ENCODE results near the gene MYO5B. TPM values are rescaled to one million over a fixed set of nuclear protein-coding genes. Genes with fewer than 3 reads are reported as not detected.

The MYO5B gene
- total and polyA plus RNA-seq, 9 donors = 0.83 to 3.3 (median 1.3) TPM

GRCh38 chr18:50008306-50008705, 186.6 kb downstream of the MYO5B start:
- Histone ChIP-seq H3K27me3 (ENCODE audit: control insufficient read depth, insufficient read depth, low read length) (peaks cover 6% of the 10 kb centered on the region), H3K36me3 (ENCODE audit: control insufficient read depth, insufficient read depth, low read length) (no peaks in the 10 kb centered on the region), H3K4me1 (ENCODE audit: control insufficient read depth, insufficient read depth, low read length) (no peaks in the 10 kb centered on the region), H3K27ac (ENCODE audit: low read length) (no peak overlapping the region), H3K9me3 (replicated peaks; ENCODE audit: control insufficient read depth, low read depth, low read length) (no peaks in the 10 kb centered on the region), H3K4me3 (ENCODE audit: low read length) (no peak overlapping the region)
- WGBS (ENCODE audit: insufficient coverage) = no CpG with 5 or more reads among the region's 3 CpGs
- DNase-seq = no peak

- 86% methylated on average over 1 of the region's 2 CpGs for WGBS (ENCODE audit: insufficient coverage)
- Histone ChIP-seq H3K27me3 (ENCODE audit: control insufficient read depth, insufficient read depth, low read length) (peaks cover 6% of the 10 kb centered on the region), H3K9me3 (replicated peaks; ENCODE audit: control insufficient read depth, low read depth, low read length) (no peaks in the 10 kb centered on the region), H3K36me3 (ENCODE audit: control insufficient read depth, insufficient read depth, low read length) (no peaks in the 10 kb centered on the region), H3K4me3 (ENCODE audit: low read length) (no peak overlapping the region), H3K4me1 (ENCODE audit: control insufficient read depth, insufficient read depth, low read length) (no peaks in the 10 kb centered on the region), H3K27ac (ENCODE audit: low read length) (no peak overlapping the region)
- DNase-seq = no peak
These were observed 188.4 kb downstream of the MYO5B start for GRCh38 chr18:50006470-50007046.

DNA sequence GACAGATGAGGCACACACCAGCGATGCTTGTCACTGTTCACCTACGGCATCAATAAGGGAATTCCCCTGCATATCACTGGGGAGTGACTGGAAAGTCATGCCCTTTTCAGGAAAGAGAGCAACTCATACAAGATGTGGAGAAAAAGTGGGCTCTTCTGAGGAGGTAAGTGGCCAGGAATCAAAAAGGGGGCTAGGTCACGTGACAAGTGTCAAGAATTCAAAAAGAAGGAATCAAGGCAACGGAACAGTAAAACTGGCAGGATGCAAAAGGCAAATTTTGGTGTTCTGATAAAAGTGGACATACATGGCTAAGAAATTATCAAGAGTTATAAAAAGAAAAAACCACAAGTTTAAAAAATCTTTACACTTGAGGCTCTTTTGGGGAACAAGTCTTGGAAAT, 190.9 kb downstream of the MYO5B start:
- WGBS (ENCODE audit: insufficient coverage) = 95% methylated on average over 3 of the region's 4 CpGs
- H3K4me1 ChIP-seq (ENCODE audit: control insufficient read depth, insufficient read depth, low read length) = no peaks in the 10 kb centered on the region
- H3K4me3 ChIP-seq (ENCODE audit: low read length) = no peak overlapping the region
- peaks cover 6% of the 10 kb centered on the region for H3K27me3 ChIP-seq (ENCODE audit: control insufficient read depth, insufficient read depth, low read length)
- no peak for DNase-seq
- H3K9me3 ChIP-seq (replicated peaks; ENCODE audit: control insufficient read depth, low read depth, low read length) = no peaks in the 10 kb centered on the region
- no peaks in the 10 kb centered on the region for H3K36me3 ChIP-seq (ENCODE audit: control insufficient read depth, insufficient read depth, low read length)
- H3K27ac ChIP-seq (ENCODE audit: low read length) = no peak overlapping the region

DNA sequence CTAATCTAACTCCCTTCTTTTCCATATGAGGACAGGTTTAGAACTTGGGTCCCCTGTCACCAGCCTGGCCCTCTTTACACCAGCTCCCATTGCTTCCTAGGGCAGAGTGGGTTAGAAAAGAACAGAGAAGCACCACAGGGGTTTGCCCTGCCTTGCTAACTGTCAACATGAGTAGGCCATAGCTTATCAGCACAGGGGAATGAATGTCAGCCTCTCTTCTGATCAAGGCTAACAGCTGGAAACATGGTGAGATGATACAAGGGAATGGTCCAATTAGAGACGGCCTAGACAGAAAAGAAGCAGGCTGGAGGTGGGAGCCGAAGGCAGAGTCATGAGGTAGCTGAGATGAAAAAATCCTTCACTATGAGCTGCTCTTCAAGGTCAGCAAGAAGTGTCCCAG, 192.2 kb downstream of the MYO5B start:
- 100% methylated on average over 2 of the region's 2 CpGs for WGBS (ENCODE audit: insufficient coverage)
- DNase-seq = no peak

GRCh38 chr18:50000227-50000626, 194.7 kb downstream of the MYO5B start:
- Histone ChIP-seq H3K36me3 (ENCODE audit: control insufficient read depth, insufficient read depth, low read length) (no peaks in the 10 kb centered on the region), H3K9me3 (replicated peaks; ENCODE audit: control insufficient read depth, low read depth, low read length) (no peaks in the 10 kb centered on the region), H3K4me3 (ENCODE audit: low read length) (no peak overlapping the region), H3K27me3 (ENCODE audit: control insufficient read depth, insufficient read depth, low read length) (peaks cover 2% of the 10 kb centered on the region), H3K27ac (ENCODE audit: low read length) (no peak overlapping the region), H3K4me1 (ENCODE audit: control insufficient read depth, insufficient read depth, low read length) (no peaks in the 10 kb centered on the region)
- no peak for DNase-seq
- no CpG with 5 or more reads among the region's 5 CpGs for whole genome bisulfite sequencing (ENCODE audit: insufficient coverage)

More for the DNA sequence above, 192.2 kb downstream of the MYO5B start:
- Histone ChIP-seq H3K27ac (ENCODE audit: low read length) (no peak overlapping the region), H3K36me3 (ENCODE audit: control insufficient read depth, insufficient read depth, low read length) (no peaks in the 10 kb centered on the region), H3K4me3 (ENCODE audit: low read length) (no peak overlapping the region), H3K27me3 (ENCODE audit: control insufficient read depth, insufficient read depth, low read length) (peaks cover 6% of the 10 kb centered on the region), H3K9me3 (replicated peaks; ENCODE audit: control insufficient read depth, low read depth, low read length) (no peaks in the 10 kb centered on the region), H3K4me1 (ENCODE audit: control insufficient read depth, insufficient read depth, low read length) (no peaks in the 10 kb centered on the region)

GRCh38 chr18:49999128-49999527, 195.8 kb downstream of the MYO5B start:
- no peaks in the 10 kb centered on the region for H3K36me3 ChIP-seq (ENCODE audit: control insufficient read depth, insufficient read depth, low read length)
- H3K9me3 ChIP-seq (replicated peaks; ENCODE audit: control insufficient read depth, low read depth, low read length) = no peaks in the 10 kb centered on the region
- WGBS (ENCODE audit: insufficient coverage) = 87% methylated on average over 5 of the region's 6 CpGs
- H3K27ac ChIP-seq (ENCODE audit: low read length) = no peak overlapping the region
- no peak for DNase-seq
- peaks cover 2% of the 10 kb centered on the region for H3K27me3 ChIP-seq (ENCODE audit: control insufficient read depth, insufficient read depth, low read length)
- no peak overlapping the region for H3K4me3 ChIP-seq (ENCODE audit: low read length)
- no peaks in the 10 kb centered on the region for H3K4me1 ChIP-seq (ENCODE audit: control insufficient read depth, insufficient read depth, low read length)

DNA sequence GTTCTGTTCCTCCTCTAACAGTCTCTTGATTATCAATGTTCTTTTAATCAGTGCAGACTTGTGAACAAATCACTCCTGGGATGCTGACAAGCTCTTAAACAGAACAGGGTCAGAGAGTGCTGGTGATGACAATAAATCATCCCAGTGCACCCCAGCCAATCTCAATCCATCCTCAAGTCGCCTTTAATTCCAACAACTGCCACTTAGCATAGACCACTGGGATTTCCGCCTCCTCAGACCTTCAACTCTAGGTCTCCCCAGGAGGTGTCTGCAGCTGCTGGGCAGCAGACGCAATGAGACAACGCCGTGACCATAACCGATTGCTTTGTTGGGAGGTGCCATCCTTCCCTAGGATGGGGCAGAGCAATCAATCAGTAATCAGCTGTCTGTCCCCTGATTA, 197.4 kb downstream of the MYO5B start:
- Histone ChIP-seq H3K4me3 (ENCODE audit: low read length) (no peak overlapping the region), H3K9me3 (replicated peaks; ENCODE audit: control insufficient read depth, low read depth, low read length) (no peaks in the 10 kb centered on the region), H3K27ac (ENCODE audit: low read length) (no peak overlapping the region), H3K36me3 (ENCODE audit: control insufficient read depth, insufficient read depth, low read length) (no peaks in the 10 kb centered on the region), H3K27me3 (ENCODE audit: control insufficient read depth, insufficient read depth, low read length) (no peaks in the 10 kb centered on the region), H3K4me1 (ENCODE audit: control insufficient read depth, insufficient read depth, low read length) (no peaks in the 10 kb centered on the region)
- WGBS (ENCODE audit: insufficient coverage) = 55% methylated on average over 6 of the region's 6 CpGs
- DNase-seq = no peak

GRCh38 chr18:49994410-49994809, 200.5 kb downstream of the MYO5B start:
- Histone ChIP-seq H3K27ac (ENCODE audit: low read length) (no peak overlapping the region), H3K4me3 (ENCODE audit: low read length) (no peak overlapping the region), H3K4me1 (ENCODE audit: control insufficient read depth, insufficient read depth, low read length) (peaks cover 2% of the 10 kb centered on the region), H3K36me3 (ENCODE audit: control insufficient read depth, insufficient read depth, low read length) (no peaks in the 10 kb centered on the region), H3K9me3 (replicated peaks; ENCODE audit: control insufficient read depth, low read depth, low read length) (no peaks in the 10 kb centered on the region), H3K27me3 (ENCODE audit: control insufficient read depth, insufficient read depth, low read length) (no peaks in the 10 kb centered on the region)
- 88% methylated on average over 4 of the region's 4 CpGs for WGBS (ENCODE audit: insufficient coverage)
- no peak for DNase-seq

DNA sequence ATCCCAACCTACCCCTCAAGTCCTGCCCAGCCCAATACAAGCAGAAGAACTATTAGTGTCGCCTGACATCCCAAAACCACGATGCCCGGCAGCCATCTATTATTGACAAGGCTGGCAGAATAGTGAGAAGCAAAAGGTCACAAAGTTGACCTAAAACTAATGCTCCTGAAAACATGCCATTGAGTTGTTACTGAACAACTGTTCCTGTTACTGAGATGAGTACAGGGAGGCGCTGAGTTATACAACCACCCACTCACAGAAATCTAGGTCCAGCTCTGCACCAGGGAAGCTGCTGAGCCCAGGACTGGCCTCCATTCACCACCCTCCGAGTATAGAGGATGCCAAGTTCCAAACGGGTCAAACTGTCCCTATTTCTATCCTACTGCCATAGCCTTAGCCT, 201.6 kb downstream of the MYO5B start:
- peaks cover 10% of the 10 kb centered on the region for H3K4me1 ChIP-seq (ENCODE audit: control insufficient read depth, insufficient read depth, low read length)
- WGBS (ENCODE audit: insufficient coverage) = 80% methylated on average over 3 of the region's 6 CpGs

DNA sequence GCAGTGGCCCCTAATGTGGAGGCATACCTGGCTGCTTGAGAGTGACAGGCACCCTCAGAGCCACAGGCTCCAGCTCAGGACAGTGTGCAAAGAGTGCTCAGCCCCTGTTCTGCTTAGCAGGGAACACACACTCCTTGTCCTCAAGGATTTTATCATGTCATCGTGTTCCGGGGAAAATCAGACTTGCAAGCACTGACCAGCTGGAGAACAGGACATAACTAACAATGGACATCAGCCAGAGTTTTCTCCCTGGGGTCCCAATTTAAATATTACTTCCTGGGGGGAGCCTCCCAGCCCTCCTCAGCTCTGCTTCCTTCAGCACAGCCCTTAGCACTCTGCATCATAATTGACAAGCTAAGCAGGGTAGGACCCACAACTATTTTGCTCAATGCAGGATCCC, 206.2 kb downstream of the MYO5B start:
- Histone ChIP-seq H3K27me3 (ENCODE audit: control insufficient read depth, insufficient read depth, low read length) (peaks cover 3% of the 10 kb centered on the region), H3K9me3 (replicated peaks; ENCODE audit: control insufficient read depth, low read depth, low read length) (no peaks in the 10 kb centered on the region), H3K4me3 (ENCODE audit: low read length) (no peak overlapping the region), H3K27ac (ENCODE audit: low read length) (no peak overlapping the region), H3K4me1 (ENCODE audit: control insufficient read depth, insufficient read depth, low read length) (peaks cover 27% of the 10 kb centered on the region), H3K36me3 (ENCODE audit: control insufficient read depth, insufficient read depth, low read length) (no peaks in the 10 kb centered on the region)
- WGBS (ENCODE audit: insufficient coverage) = 0% methylated on average over 1 of the region's 2 CpGs
- peak; percentile 76 for DNase-seq

More for the DNA sequence above, 201.6 kb downstream of the MYO5B start:
- Histone ChIP-seq H3K4me3 (ENCODE audit: low read length) (no peak overlapping the region), H3K36me3 (ENCODE audit: control insufficient read depth, insufficient read depth, low read length) (no peaks in the 10 kb centered on the region), H3K27me3 (ENCODE audit: control insufficient read depth, insufficient read depth, low read length) (no peaks in the 10 kb centered on the region), H3K9me3 (replicated peaks; ENCODE audit: control insufficient read depth, low read depth, low read length) (no peaks in the 10 kb centered on the region), H3K27ac (ENCODE audit: low read length) (no peak overlapping the region)
- no peak for DNase-seq

DNA sequence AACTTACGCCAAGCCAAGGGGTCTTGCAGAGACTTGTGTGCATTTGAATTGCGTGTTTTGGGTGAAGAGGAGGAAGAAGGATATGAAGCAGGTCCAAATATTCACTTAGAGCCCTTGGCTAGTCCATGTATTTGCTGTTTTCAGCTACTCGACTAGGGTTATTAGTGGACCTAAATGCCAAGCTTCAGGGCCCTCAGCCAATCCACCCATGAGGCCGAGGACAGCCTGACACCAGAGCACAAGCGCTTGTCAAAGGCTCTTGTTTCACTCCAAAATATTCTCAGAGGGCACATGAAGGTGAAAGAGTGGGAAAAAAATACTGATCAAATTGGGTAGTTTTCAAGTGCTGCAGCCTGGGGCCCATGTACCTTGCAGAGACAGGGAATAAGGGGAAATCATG, 206.8 kb downstream of the MYO5B start:
- peak; percentile 18 for DNase-seq
- Histone ChIP-seq H3K36me3 (ENCODE audit: control insufficient read depth, insufficient read depth, low read length) (no peaks in the 10 kb centered on the region), H3K27me3 (ENCODE audit: control insufficient read depth, insufficient read depth, low read length) (peaks cover 3% of the 10 kb centered on the region), H3K27ac (ENCODE audit: low read length) (no peak overlapping the region), H3K4me1 (ENCODE audit: control insufficient read depth, insufficient read depth, low read length) (peaks cover 28% of the 10 kb centered on the region), H3K4me3 (ENCODE audit: low read length) (no peak overlapping the region), H3K9me3 (replicated peaks; ENCODE audit: control insufficient read depth, low read depth, low read length) (no peaks in the 10 kb centered on the region)
- WGBS (ENCODE audit: insufficient coverage) = 17% methylated on average over 1 of the region's 5 CpGs

All from muscle of leg (tissue), 11 donors.